Panc1 (cell line): ENCODE data around the gene TMEM269. TPM values are rescaled to one million over a fixed set of nuclear protein-coding genes. Genes with fewer than 3 reads are reported as not detected.

Source experiments
- ATAC-seq: fragments of 200-7000 bp; cut with Tn5 transposase; 2 replicates; pipeline ENCODE4 v1.9.1; 2020; ENCODE audit warnings: mild to moderate bottlenecking, moderate library complexity
- BruUV-seq: library from RNA; stranded (reverse); fragments of 400-500 nt; replicated peaks from 2 replicates; lab custom pipeline; 2021; lab: Mats Ljungman, UMichigan
- CTCF ChIA-PET: fragments of 300-600 bp; sonication (Branson Sonifier 250); formaldehyde crosslinking; loops from one replicate; lab custom pipeline; 2022; ENCODE audit warnings: antibody characterized with exemption; lab: Charles Lee
- POLR2A ChIA-PET: fragments of 300-600 bp; sonication (Branson Sonifier 250); formaldehyde crosslinking; loops from one replicate; lab custom pipeline; 2022; ENCODE audit warnings: antibody characterized with exemption; lab: Charles Lee
- DNase-seq: peaks from one replicate; pipeline ENCODE4 v3.0.0-alpha.2; 2010; ENCODE audit warnings: low read depth, low spot score
- H3K27ac ChIP-seq: 2 replicates; pipeline ENCODE4 v1.5.1; 2011; ENCODE audit warnings: mild to moderate bottlenecking, low read length, inconsistent platforms
- H3K27me3 ChIP-seq: fragments of 200-500 bp; sonication (Bioruptor generic); 2 replicates; pipeline ENCODE4 v1.6.0; 2014; ENCODE audit warnings: low read length, inconsistent platforms; ENCODE audit not compliant: control insufficient read depth, insufficient read depth
- H3K36me3 ChIP-seq: fragments of 200-500 bp; sonication (Bioruptor generic); 2 replicates; pipeline ENCODE4 v1.5.1; 2014; ENCODE audit warnings: inconsistent platforms, mild to moderate bottlenecking, low read length, moderate library complexity; ENCODE audit not compliant: control insufficient read depth, insufficient read depth
- H3K4me1 ChIP-seq: 2 replicates; pipeline ENCODE4 v1.5.1; 2011; ENCODE audit warnings: inconsistent platforms, mild to moderate bottlenecking, low read length, moderate library complexity; ENCODE audit not compliant: control insufficient read depth, insufficient read depth
- H3K4me3 ChIP-seq, 2 experiments: 2 replicates each; pipeline ENCODE4 v1.5.1; 2011 to 2012; ENCODE audit warnings: low read depth in 2 of 2, low read length in 2 of 2, mild to moderate bottlenecking in 2 of 2, inconsistent platforms in 1 of 2, moderate library complexity in 1 of 2
- H3K9me3 ChIP-seq: fragments of 200-500 bp; sonication (Bioruptor generic); 2 replicates; pipeline ENCODE4 v1.5.1; 2014; ENCODE audit warnings: low read depth, mild to moderate bottlenecking, inconsistent platforms, low read length, moderate library complexity; ENCODE audit not compliant: control insufficient read depth, insufficient read depth
- CTCF ChIP-seq: fragments of 450-650 bp; IDR thresholded peaks from 2 replicates; pipeline ENCODE4 v1.5.1; 2017; ENCODE audit warnings: mild to moderate bottlenecking
- POLR2AphosphoS5 ChIP-seq: IDR thresholded peaks from 2 replicates; pipeline ENCODE4 v1.6.1; 2012; ENCODE audit warnings: mild to moderate bottlenecking, low read depth, low read length, moderate library complexity
- SIN3A ChIP-seq: IDR thresholded peaks from 2 replicates; pipeline ENCODE4 v1.6.1; 2012; ENCODE audit warnings: low read depth, mild to moderate bottlenecking, low read length, moderate library complexity, borderline replicate concordance; ENCODE audit not compliant: insufficient read depth
- TCF7L2 ChIP-seq: IDR thresholded peaks from 2 replicates; pipeline ENCODE4 v1.6.1; 2011; ENCODE audit warnings: mild to moderate bottlenecking, low read depth, low read length, inconsistent platforms
- in situ Hi-C: cut with HindIII; loops from 2 replicates; pipeline ENCODE4 v1.10.0; 2016; ENCODE audit warnings: low sequenced_read_pairs, low pct_unique_long_range_greater_than_20kb
- intact Hi-C: fragments of 100-400 bp; cut with micrococcal nuclease; formaldehyde crosslinking; loops from one replicate; pipeline ENCODE4 v1.10.0; 2022; ENCODE audit not compliant: unreplicated experiment
- total RNA-seq: library from RNA; stranded (reverse); gene quantifications from one replicate; pipeline ENCODE4 v1.2.1, GENCODE V29; 2021; ENCODE audit not compliant: unreplicated experiment
- TF ChIP-seq, protein P1 (sequence below), 2 experiments: IDR thresholded peaks; 2 replicates each; pipeline ENCODE4 v1.6.1; 2011 to 2012; ENCODE audit warnings: low read depth in 2 of 2, control low read depth in 1 of 2, low read length in 1 of 2, mild to moderate bottlenecking in 1 of 2, moderate library complexity in 1 of 2; ENCODE audit not compliant: insufficient read depth in 1 of 2

TMEM269 gene
- total RNA-seq, 1 experiment from 2014 or later, result 0.13 TPM

DNA sequence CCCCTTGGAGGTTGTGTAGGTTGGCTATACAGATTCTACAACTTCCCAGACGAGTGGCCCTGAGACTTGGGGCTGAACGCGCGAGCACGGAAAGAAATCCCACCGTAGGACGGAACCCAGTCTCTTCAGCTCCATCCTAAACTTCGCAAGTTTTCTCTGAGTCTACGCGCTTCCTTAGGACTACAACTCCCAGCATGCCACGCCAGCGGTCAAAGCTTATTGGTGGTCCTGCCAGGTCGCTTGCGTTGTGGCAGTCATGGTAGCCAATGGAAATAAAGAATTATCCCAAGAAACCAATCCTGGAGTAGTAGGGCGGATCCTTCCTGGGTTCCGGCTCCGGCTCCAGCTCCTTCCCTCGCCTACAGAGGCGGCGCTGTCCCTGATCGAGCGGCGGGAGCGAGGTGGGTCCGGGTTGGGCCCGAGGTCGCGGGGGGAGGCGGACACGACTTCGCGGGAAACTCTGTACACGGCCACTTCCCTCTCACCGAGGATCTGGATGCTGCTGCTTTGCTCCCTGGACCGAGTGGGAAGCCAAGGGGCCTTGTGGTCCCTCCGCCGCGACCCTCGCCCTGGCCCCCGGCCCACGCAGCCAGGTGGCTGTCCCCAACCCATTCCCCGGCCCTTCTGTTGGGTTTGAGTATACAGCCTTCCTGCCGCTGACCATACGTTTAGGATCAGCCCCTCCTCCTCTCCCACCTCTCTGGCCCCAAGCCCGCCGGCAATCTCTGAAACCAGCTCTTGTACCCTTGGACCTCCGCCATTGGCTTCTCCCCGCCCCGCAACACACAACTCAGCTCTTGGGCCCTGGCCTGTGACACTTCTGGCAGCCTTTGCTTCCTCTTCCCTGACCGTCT, 61.7 kb downstream of the TMEM269 start, which contains the start of gene ZNF691:
Gene ZNF691, plus strand, starts transcription at position 357 of the 854 bp plus-strand sequence. CDS start 3,046 bp downstream, outside the sequence.
- H3K4me3 ChIP-seq, result peak within 1 kb of the TSS; percentile 57 to 76
- TF ChIP-seq SIN3A, result peak; percentile 54; the same call in 1 of the 2 replicates
- TF ChIP-seq TCF7L2, result no peak
- peak; percentile 80; the same call in 1 of the 2 replicates for TF ChIP-seq POLR2AphosphoS5
- peak; percentile 62 for TF ChIP-seq CTCF
- H3K27ac ChIP-seq, result peak within 1 kb of the TSS; percentile 68
- H3K4me1 ChIP-seq, result peaks cover 5% of the 10 kb centered on the region
- CTCF ChIA-PET, result interaction anchor here (0.7 to 0.9 kb wide), 2 partner anchors 68 to 80 kb away, joined by 3 to 6 read pairs; no protein-coding TSS in a partner anchor
- BruUV-seq, result no TSS peak
- intact Hi-C loops, result no loop called here
- in situ Hi-C loops, result no loop called here
- POLR2A ChIA-PET, result interaction anchor here (0.7 kb wide), 1 partner anchor 14 kb away, joined by 4 read pairs; no protein-coding TSS in a partner anchor
- DNase-seq (peak; percentile 90), ATAC-seq (peak; percentile 100)
- H3K9me3 ChIP-seq, result peaks cover 13% of the 10 kb centered on the region
- no peaks in the 10 kb centered on the region for H3K27me3 ChIP-seq
- H3K36me3 ChIP-seq, result no peaks in the 10 kb centered on the region

DNA sequence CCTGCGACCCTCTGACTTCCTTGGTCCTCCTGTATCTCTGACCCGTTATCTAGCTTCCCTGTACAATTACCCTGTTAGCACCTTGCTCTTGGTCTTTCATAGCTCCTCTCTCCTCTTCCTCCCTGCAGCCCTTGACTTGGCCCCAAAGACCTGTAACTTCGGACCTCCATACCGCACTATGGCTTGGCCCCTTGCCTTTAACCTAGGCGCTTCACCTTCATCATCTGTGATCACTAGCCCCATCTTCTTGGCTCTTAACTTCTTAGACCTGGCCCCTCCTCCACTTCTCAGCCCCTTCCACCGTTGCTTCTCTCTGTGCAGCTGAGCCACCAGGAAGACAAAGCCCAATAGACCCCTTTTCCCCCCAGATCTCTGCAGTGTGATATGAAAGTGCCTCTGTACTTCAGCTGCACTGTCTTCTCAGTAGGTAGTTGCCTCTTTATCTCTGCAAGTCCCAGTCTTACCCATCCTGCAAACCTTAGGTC, 62.4 kb downstream of the TMEM269 start:
- ChIA-PET POLR2A (no interaction called here), CTCF (no interaction called here)
- Histone ChIP-seq H3K27me3 (no peaks in the 10 kb centered on the region), H3K4me3 (peak overlapping the region; percentile 57 to 76), H3K9me3 (peaks cover 16% of the 10 kb centered on the region), H3K36me3 (no peaks in the 10 kb centered on the region), H3K4me1 (peaks cover 5% of the 10 kb centered on the region), H3K27ac (peak overlapping the region; percentile 67)
- no peak for DNase-seq
- TF ChIP-seq SIN3A (no peak), POLR2AphosphoS5 (no peak), CTCF (no peak), TCF7L2 (no peak)
- TF ChIP-seq, protein P1, sequence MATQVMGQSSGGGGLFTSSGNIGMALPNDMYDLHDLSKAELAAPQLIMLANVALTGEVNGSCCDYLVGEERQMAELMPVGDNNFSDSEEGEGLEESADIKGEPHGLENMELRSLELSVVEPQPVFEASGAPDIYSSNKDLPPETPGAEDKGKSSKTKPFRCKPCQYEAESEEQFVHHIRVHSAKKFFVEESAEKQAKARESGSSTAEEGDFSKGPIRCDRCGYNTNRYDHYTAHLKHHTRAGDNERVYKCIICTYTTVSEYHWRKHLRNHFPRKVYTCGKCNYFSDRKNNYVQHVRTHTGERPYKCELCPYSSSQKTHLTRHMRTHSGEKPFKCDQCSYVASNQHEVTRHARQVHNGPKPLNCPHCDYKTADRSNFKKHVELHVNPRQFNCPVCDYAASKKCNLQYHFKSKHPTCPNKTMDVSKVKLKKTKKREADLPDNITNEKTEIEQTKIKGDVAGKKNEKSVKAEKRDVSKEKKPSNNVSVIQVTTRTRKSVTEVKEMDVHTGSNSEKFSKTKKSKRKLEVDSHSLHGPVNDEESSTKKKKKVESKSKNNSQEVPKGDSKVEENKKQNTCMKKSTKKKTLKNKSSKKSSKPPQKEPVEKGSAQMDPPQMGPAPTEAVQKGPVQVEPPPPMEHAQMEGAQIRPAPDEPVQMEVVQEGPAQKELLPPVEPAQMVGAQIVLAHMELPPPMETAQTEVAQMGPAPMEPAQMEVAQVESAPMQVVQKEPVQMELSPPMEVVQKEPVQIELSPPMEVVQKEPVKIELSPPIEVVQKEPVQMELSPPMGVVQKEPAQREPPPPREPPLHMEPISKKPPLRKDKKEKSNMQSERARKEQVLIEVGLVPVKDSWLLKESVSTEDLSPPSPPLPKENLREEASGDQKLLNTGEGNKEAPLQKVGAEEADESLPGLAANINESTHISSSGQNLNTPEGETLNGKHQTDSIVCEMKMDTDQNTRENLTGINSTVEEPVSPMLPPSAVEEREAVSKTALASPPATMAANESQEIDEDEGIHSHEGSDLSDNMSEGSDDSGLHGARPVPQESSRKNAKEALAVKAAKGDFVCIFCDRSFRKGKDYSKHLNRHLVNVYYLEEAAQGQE (IDR thresholded peaks at IDR 0.05; ENCODE audit: insufficient read depth in 1 of 2, low read depth in 2 of 2, low read length in 1 of 2), result no peak
- no TSS peak for BruUV-seq
- intact Hi-C loops, result no loop called here
- ATAC-seq, result no peak
- in situ Hi-C loops, result no loop called here
